Embryonic facial prominence (tissue), 1 donor: ENCODE measurements around the gene PROM2.
"Not testable (repeated sequence)": the region's sequence is repeated elsewhere in the genome, so short reads cannot be mapped to it uniquely, and the experiment has no call there.

Experiments
- DNase-seq: peaks from one replicate; pipeline ENCODE4 v3.0.0-alpha.2; 2016; ENCODE audit errors: extremely low spot score

PROM2 gene, protein sequence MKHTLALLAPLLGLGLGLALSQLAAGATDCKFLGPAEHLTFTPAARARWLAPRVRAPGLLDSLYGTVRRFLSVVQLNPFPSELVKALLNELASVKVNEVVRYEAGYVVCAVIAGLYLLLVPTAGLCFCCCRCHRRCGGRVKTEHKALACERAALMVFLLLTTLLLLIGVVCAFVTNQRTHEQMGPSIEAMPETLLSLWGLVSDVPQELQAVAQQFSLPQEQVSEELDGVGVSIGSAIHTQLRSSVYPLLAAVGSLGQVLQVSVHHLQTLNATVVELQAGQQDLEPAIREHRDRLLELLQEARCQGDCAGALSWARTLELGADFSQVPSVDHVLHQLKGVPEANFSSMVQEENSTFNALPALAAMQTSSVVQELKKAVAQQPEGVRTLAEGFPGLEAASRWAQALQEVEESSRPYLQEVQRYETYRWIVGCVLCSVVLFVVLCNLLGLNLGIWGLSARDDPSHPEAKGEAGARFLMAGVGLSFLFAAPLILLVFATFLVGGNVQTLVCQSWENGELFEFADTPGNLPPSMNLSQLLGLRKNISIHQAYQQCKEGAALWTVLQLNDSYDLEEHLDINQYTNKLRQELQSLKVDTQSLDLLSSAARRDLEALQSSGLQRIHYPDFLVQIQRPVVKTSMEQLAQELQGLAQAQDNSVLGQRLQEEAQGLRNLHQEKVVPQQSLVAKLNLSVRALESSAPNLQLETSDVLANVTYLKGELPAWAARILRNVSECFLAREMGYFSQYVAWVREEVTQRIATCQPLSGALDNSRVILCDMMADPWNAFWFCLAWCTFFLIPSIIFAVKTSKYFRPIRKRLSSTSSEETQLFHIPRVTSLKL

DNA sequence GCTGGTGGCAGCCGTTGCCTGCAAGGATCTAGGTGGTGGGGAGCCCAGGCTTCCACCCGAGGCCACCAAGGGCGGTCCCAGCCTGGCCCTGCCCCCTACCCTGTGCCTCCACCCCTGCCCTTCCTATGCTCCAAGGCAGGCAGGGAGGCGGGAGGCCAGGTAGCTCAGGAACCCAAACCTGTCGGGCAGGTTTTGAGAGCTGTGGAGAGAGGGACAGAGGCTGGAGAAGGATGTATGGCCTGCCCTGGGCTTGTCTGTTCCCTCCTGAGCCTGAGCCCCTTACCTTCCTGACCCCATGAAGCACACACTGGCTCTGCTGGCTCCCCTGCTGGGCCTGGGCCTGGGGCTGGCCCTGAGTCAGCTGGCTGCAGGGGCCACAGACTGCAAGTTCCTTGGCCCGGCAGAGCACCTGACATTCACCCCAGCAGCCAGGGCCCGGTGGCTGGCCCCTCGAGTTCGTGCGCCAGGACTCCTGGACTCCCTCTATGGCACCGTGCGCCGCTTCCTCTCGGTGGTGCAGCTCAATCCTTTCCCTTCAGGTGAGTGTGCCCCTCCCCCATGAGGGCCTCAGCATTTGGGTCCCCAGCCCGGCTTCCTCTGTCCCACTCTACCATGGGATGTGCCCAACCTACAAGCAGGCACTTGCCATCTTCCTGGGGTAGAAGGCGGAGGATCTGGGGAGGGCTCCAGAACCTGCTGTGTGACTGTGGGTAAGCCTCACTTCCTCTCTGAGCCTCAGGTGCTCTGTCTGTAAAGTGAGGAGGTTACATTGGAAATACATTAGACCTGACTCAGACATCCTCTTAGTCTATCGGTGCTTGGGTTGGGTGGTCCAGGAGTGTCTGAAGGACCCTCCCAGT, at the start of gene PROM2:
TSS of gene PROM2 (plus strand) at position 159 of the 860 bp plus-strand sequence. CDS start at position 296, 137 bp downstream.
- DNase-seq: no peak

GRCh38 chr2:95225658-95226057, 48.6 kb upstream of the PROM2 start:
- no peak for DNase-seq

DNA sequence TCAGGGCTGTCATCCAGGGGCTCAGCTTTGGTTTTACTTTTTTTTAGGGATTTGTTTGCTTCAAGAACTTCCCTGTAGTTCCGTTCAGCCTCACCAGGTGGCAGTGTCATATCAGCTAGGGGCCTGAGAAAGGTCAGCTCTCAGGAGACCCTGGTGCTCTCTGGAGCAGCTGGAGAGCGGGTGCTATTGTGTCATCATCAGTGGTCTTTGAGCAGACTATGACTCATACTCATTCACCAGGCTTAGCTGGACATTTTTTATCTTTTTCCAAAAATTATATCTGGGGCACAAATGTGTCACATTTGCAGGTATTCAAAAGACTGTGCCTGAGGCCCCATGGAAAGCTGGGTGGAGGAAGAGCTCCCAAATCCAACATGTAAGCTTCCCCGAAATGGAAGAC, 42.5 kb upstream of the PROM2 start:
- no peak for DNase-seq

DNA sequence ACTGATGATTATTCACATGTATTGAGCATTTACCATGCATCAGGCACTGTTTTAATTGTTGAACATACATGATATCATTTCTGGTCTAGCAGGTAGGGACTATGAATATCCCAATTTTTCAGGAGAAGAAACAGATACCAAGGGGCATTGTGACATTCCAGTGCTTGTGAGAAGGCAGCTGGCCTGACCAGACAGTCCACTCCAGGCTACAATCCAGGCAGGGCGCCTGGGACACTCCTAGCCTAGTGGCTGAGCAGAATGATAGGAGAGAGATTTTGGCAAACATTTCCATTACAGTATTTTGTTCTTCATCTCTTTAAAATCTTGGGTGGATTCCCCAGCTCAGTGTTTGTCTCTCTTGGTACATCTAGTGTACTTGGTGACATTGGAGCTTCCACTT, 42.0 kb upstream of the PROM2 start:
- no peak for DNase-seq

GRCh38 chr2:95234286-95234785, 39.9 kb upstream of the PROM2 start:
- DNase-seq: no peak

- DNase-seq: no peak
Observed at GRCh38 chr2:95234816-95235215, 39.4 kb upstream of the PROM2 start.

DNA sequence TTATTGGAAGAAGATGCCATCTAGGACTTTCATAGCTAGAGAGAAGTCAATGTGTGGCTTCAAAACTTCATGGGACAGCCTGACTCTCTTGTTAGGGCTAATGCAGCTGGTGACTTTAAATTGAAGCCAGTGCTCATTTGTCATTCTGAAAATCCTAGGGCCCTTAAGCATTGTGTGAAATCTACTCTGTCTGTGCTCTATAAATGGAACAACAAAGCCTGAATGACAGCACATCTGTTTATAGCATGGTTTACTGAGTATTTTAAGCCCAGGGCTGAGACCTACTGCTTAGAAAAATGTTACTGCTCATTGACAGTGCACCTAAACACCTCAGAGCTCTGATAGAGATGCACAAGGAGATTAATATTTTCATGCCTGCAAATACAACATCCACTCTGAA, 36.1 kb upstream of the PROM2 start:
- DNase-seq: no peak

DNA sequence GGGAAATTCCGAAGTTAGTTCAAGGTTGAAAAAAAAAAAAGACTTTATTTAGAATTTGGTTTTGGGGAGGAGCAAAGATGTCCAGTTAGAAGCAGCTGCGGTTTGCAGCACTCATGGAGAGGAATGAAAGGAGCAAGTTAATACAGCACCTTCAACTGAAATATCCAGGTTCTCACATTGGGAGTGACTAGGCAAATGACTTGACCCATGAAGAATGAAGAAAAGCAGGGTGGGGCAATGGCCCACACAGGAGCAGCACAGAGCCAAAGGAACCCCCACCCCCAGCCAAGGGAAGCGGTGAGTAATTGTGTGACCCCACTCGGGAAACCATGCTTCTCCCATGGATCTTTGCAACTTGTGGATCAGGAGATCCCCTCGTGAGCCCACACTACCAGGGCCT, 34.2 kb upstream of the PROM2 start:
- no peak for DNase-seq

DNA sequence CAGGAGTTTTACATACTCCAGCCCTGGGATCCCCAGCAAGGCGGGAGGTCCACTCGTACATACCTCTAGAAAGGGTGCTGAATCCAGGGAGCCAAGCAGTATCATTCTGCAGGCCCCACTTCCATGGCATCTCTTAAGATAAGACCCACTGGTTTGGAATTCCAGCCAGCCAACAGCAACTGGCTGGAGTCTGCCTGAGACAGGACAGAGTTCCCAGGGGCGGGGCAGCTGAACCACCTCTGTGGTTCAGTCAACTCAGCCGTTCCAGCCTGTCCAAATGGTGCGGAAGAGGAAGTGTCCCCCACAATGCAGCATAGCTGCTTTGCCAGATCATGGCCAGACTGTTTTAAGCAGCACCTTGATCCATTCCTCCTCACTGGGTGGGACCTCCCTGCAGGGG, 33.7 kb upstream of the PROM2 start:
- DNase-seq: no peak

DNA sequence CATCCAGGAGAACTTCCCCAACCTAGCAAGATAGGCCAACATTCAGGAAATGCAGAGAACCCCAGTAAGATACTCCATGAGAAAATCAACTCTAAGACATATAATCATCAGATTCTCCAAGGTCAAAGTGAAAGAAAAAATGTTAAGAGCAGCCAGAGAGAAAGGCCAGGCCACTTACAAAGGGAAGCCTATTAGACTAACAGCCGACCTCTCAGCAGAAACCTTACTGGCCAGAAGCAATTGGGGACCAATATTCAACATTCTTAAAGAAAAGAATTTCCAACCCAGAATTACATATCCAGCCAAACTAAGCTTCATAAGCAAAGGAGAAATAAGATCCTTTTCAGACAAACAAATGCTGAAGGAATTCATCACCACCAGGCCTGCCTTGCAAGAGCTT, 32.2 kb upstream of the PROM2 start:
- not testable (repeated sequence) for DNase-seq

- no peak for DNase-seq
Observed at GRCh38 chr2:95258271-95258670, 16.0 kb upstream of the PROM2 start.

DNA sequence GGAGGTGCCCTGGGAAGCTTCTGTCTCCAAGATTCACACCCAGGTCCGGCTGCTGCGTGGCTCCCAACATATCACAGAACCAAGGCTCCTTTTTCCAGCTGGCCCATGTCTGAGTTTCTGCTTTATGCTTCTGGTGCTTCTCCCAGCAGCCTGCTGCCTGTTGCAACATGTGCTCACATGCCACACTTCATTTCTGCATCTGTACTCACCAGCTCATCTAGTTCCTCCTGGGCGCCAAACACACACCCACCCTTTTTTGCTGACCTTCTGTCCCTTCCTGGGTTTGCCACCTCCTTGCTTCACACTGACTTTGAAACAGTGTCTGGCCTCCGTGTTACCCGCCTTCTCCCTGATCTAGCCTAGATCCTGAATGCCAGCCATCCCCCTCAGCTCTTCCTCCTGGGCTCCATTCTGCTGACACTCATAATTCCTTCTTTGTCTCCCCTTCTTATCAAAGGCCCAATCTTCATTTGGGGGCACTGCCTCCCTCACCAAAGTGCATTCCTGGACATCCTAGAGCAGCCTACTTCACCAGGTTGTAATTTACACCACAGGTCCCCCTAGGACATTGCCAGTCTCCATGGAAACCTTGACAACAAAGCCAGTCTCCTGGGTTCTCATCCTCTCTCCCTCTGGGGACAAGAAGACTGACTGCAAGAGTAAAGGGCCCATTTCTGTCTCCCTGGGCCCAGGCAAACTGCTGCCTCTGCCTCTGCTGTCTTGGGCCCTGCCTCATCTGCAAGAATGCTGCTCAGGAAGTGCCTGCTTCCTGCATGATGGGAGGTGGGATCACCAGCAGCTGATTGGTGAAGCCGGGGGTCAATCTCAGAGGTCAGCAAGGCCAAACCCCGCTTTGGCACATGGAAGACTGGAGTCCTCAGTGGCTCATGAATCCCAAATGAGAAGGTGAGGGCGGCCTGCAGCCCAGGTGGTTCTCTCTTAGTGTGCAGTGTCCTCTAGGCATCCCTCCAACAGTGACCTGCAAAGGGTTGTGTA, 13.9 kb upstream of the PROM2 start:
- no peak for DNase-seq

- DNase-seq: no peak
Observed at GRCh38 chr2:95261602-95262001, 12.6 kb upstream of the PROM2 start.

GRCh38 chr2:95262896-95263542, 11.2 kb upstream of the PROM2 start:
- DNase-seq: no peak

DNA sequence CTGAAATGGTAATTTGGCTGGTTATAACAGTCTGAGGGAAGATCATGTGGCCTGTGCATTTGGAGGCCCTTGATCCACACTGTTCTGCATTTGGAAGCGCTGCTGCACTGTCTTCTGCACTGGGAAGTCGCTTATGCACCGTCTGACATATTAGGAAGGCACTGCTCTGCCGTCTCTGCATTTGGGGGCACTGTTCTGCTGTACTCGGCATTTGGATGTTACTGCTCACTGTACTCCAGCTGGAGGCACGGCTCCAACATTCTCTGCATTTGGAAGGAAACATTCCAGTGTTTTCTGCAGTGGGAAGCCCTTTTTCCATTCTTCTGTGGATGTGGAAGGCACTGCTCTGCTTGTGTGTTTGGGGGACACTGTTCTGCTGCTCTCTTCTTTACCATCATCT, 9.6 kb upstream of the PROM2 start:
- DNase-seq: no peak

DNA sequence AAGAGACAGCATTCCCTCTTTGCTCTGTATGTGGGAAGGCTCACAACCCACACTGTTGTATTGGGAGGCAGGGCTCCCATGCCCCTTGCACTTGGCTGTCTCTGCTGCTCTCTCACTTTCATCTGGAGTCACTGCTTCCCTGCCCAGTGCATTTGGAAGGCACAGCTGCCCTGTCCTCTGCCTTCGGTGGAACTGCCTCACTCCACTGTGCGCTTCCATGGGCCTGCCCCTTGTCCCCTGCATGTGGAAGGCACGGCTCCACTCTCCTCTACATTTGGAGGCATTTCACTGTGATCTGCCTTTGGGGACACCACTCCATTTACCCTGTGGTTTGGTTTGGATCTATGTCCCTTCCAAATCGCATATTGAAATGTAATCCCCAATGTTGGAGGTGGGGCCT, 9.1 kb upstream of the PROM2 start:
- no peak for DNase-seq

DNA sequence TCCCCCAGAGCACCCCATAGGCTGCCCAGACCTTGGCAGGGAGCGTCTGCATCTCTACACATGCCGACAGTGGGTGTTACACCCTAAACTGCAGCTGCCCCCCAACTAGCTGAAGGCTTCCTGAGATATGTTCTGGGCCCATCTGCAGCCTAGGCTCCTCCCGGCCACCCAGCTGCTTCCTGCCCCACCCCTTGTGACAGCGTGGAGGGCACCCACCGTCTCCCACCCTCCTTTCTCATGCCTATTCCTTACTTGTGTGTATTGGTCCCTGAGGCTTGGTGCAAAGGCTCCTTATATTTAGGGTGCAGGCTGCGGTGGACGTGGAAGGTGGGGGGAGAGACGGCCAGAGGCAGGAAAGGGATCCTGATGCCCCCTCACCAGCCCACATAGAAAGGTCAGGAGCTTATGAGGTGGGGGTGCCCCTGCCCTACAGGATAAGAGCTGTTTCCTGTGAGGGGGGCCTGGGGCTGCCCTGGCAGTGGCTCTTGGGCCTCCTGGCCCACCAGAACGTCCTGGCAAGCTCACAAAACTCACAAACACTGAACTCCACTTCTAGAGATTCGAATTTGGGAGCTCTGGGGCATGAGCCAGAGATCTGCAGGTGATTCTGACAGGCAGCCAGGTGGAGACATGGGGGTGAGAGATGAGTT, 7.3 kb upstream of the PROM2 start:
- DNase-seq: no peak

GRCh38 chr2:95267458-95268210, 6.6 kb upstream of the PROM2 start:
- no peak for DNase-seq
